IPS-18c (cell line): ENCODE measurements around the gene MLIP.

Source experiments
- H3K4me3 ChIP-seq: 2 replicates; pipeline ENCODE4 v1.7.0; 2013; ENCODE audit warnings: low read depth, mild to moderate bottlenecking, low read length, moderate library complexity; ENCODE audit not compliant: insufficient read depth
- H3K9me3 ChIP-seq: one replicate; pipeline ENCODE4 v1.6.1; 2013; ENCODE audit warnings: mild to moderate bottlenecking, low read length, moderate library complexity; ENCODE audit not compliant: control insufficient read depth, insufficient read depth

MLIP gene

DNA sequence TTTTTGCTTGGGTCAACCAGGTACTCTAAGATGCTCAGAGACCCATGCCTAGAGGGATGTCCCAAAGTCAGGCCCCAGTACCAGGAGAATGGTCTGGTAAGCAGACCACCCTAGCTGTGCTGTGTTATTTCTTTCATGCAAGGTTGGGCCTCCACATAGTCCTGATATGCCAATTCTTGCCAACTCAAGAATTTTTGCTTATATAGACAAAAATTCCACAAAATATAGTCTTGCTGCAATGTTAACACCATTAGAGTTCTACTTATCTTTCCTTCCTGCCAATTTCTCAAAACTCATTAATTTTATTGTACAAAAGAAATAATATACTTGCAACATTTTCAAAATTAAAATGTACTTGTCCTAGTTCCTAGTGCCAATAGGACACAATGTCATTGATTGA is 163.1 kb downstream of the MLIP start:
- Histone ChIP-seq H3K4me3 (no peak overlapping the region), H3K9me3 (no peaks in the 10 kb centered on the region)

DNA sequence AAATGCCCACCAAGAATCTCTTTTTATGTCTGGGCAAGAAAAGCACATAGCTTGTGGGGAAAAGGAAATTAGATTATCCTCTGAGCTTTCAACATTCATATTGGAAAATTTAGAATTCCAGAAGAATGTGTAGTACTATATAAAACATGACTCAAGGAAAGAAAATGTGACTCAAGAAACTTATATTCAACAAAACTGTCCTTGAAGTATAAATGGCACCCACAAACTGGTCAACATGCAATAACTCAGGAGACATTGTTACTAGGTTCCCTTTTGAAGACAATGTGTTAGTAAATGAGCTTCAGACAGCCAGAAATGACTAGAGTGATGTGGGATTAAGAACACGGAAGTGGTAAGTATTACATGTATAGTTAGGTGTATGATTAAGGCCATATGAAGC is 170.9 kb downstream of the MLIP start:
- Histone ChIP-seq H3K4me3 (no peak overlapping the region), H3K9me3 (no peaks in the 10 kb centered on the region)

DNA sequence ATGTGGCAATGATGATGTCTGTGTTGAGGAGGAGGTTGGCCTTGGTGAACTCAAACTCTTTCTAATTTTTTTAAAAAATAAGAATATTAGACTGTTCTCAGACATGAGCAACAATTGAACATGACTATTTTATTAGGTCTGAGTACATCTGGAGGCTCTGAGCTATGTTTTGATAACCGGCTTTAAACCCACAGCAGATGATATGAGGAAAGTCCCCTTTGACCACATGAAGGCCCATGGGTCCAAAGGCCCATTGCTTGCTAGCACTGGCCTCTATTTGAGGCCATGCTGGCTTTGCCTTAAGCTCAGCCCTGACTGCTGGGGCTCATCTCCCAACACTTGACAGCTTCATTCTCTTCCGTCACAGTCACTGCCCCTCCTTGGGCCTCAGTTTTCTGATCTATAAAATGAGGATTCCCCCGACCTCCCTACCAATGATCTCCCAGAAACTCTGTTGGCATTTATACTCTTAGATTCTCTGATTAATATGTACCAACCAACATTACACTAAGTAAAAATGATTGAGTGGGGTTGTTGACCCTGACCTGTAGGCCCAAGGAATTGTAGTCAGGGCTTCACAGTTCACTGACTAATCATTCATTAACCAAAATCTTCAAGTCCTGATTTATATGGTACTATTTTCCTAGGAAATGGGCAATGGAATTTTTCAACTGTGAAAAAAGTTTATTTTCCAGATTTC is 173.1 kb downstream of the MLIP start:
- no peak overlapping the region for H3K4me3 ChIP-seq
- no peaks in the 10 kb centered on the region for H3K9me3 ChIP-seq

DNA sequence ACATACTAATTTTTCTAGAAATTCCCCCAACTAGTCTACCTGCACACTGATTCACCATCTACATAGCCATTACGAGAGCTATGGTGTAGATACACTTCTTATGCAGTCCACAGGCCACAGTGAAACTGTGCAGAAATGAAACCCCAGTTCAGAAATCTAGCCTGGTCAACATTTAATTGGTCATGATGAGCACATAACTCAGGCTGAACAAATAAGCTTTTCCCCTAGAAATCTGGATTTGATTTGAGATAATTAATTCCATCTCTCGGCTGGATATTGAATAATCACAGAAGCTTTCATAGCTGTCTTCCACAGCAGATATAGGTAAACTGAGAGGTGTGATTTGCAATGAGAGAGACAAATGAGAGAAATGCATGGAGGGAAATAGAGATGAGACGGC is 174.4 kb downstream of the MLIP start:
- no peak overlapping the region for H3K4me3 ChIP-seq
- H3K9me3 ChIP-seq, result no peaks in the 10 kb centered on the region

DNA sequence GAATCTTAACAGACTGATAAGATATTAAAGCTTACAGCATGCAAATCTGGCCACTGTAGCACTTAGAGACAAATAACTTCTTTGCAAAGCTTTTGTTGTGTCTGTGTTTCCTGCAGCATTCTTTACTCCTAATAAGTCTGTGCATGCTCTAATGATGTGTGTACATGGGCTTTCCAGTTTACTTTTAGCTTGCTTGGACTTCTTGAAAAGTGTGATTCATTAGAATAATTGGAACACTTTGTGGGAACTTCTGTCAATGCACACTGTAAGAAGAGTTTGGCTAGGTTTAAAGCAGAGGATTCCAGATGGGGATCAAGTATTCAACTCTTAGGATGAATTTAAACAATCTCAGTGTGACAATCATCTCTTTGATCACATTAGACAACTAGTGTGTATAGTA is 174.9 kb downstream of the MLIP start:
- Histone ChIP-seq H3K9me3 (no peaks in the 10 kb centered on the region), H3K4me3 (no peak overlapping the region)

DNA sequence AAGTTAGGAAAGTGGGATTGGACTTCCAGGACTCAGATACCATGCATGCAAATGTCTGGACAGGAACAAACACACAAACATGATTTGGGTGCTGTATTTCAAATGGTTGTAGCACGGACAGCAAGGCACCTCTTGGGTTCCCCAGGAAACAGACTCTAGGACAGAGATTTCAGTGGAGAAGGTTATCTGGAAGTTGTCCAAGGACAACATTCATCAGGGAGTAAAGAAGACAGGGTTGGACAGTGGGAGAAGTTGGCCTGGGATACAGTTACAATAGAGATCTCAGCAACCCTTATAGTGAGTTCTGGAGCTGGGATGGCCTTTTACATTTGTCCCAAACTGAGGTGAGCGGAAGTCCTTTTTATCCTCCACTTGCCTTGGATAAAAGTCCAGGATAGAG is 177.2 kb downstream of the MLIP start:
- no peaks in the 10 kb centered on the region for H3K9me3 ChIP-seq

DNA sequence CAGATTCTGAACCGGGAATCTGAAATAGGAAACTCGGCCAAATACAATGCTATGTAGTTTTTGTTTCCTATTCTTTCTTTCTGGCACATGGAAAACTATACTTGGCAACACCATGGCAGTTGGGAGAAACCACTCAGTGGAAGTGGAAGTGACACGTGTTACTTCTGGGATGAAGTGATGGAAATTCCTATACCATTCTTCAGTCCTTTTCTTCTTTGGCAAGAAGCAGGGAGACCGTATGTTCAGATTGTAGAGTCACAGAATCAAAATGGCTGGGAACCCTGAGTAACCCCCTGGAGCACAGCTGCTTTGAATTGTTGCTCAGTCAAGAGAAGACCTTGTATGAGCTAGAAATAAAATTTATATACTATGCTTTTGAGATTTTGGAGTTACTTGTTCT is 178.2 kb downstream of the MLIP start:
- H3K9me3 ChIP-seq, result no peaks in the 10 kb centered on the region
- no peak overlapping the region for H3K4me3 ChIP-seq

More for the DNA sequence above, 177.2 kb downstream of the MLIP start:
- no peak overlapping the region for H3K4me3 ChIP-seq

DNA sequence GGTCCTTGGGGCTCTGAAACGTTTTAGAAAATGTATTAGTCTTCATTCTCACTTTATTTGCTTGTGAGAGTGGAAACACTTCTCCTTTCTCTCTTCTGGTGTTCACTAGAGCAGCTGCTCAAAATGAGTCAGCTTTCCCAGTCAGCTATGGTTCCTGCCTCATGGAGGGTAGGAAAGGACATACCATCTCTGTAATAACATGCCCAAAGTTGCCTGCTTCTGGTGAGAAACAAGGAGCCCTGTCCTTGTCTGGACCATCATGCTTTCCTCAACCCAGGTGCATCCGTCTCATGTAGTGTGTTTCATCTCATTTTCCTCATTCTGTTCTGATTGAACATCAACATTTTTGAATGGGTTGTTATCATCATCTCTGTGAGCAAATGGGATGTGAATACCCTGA is 179.9 kb downstream of the MLIP start:
- H3K4me3 ChIP-seq, result no peak overlapping the region
- H3K9me3 ChIP-seq, result no peaks in the 10 kb centered on the region

DNA sequence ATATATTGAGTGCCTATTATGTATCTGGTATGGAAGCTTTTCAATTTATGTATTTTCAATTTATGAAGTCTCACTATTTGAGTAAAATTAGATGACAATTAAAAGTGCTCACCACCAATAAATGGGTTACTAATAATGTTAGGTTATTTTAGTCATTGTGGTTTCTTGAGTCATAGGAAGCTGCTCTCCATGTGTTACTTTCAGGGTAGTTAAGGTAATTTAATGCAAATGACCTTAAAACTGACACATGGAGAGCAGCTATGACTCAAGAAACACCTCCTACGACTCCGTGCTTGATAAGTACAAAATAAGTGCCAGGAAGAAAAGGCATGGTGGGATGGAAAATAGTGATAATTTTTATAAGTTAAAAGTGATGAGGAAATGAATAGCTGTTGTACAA is 180.5 kb downstream of the MLIP start:
- H3K4me3 ChIP-seq, result no peak overlapping the region
- H3K9me3 ChIP-seq, result no peaks in the 10 kb centered on the region

DNA sequence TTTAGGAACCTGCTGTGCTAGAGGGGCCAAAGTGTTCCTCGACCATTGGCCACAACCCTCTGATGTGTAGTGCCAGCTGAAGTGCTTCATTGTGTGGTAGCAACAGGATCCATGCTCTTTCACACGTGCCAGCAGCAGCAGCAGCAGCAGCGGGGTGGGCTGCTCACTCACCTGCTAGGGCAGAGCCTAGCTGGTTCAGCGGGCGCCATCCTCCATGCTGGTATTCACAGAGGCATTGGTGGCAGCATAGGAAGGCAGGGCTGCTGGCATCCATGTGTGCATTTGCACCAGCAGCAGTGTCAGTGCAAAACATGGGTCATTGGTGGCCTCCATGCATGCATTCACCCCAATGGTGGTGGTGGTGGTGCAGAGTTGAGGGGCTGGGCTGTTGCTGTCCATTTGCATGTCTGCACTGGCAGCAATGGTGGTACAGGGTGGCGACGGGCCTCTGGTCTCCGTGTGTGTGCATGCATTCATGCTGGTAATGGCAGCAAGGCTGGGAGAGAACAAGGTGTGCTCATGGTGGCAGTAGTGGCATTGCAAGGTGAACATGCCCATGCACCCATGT is 183.8 kb downstream of the MLIP start:
- H3K4me3 ChIP-seq, result no peak overlapping the region
- H3K9me3 ChIP-seq, result no peaks in the 10 kb centered on the region

DNA sequence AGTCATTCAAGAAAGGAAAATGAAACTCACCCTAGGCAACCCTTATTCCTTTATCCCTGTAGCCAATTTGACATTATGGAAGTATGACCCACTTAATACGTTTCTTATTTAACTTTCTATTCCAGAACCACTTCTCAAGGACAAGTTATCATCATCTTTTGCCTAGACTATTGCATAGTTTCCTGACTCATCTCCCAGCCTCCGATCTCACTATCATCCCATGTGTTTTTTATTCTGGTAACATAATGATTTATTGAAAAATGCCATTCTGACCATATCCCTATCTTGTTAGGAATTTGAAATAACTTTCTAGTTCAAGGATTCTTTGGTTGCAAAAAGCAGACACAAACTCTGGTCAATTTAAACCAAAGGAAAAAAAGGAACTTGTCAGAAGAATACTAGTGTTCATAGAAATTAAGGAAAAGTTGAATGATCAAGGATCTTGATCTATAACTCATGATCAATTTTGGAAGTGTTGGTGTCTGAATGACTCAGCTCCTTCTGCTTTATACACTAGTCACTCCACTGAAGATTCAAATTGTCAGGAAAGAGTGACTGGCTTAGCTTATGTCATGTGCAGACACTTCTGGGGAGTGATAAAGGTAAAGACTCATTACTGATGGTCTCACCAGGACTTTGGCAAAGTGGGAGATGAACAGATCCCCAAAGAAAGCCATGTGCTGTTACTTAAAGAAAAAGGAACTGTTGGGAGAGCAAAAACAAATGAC is 188.5 kb downstream of the MLIP start:
- H3K4me3 ChIP-seq, result no peak overlapping the region
- no peaks in the 10 kb centered on the region for H3K9me3 ChIP-seq

DNA sequence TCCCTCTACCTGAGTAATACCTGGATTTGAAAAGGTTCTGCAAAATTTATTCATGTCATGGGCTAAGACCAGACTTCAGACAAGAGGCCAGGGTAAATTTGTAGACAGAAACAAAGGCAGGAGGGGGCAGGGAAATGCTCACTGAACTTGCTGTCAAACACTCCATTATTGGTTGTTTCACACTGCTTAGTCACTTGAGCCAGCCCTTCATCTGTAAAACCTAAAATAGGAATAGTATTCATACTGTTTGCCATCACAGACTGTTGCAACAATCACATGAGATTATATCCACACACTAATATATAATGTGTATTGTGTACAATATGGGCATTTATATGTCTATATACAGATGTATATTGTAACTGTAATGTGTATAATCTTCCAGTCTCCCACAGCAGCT is 190.5 kb downstream of the MLIP start:
- H3K9me3 ChIP-seq, result no peaks in the 10 kb centered on the region
- H3K4me3 ChIP-seq, result no peak overlapping the region

DNA sequence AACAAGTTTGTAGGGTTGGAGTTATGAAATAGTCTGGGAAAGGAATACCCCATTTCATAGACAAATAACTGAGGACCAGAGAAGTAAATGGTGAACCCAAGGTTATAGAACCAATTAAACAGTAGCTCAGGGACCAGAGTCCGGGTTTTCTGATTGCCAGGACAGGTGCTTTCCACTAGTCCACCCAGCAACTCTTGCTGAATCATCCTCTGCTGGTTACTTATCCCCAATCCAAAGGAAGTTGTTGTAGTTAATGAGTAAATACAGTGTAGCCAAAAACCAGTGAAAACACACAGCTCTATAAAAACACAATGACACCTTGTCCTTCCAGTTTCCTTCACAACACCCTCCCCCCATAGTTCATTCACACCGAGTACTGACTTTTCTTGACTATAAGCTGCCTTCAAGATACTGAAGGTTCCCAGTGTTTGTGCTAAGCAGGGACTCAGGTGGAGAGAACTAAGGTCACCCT is 196.2 kb downstream of the MLIP start:
- Histone ChIP-seq H3K9me3 (no peaks in the 10 kb centered on the region), H3K4me3 (no peak overlapping the region)

DNA sequence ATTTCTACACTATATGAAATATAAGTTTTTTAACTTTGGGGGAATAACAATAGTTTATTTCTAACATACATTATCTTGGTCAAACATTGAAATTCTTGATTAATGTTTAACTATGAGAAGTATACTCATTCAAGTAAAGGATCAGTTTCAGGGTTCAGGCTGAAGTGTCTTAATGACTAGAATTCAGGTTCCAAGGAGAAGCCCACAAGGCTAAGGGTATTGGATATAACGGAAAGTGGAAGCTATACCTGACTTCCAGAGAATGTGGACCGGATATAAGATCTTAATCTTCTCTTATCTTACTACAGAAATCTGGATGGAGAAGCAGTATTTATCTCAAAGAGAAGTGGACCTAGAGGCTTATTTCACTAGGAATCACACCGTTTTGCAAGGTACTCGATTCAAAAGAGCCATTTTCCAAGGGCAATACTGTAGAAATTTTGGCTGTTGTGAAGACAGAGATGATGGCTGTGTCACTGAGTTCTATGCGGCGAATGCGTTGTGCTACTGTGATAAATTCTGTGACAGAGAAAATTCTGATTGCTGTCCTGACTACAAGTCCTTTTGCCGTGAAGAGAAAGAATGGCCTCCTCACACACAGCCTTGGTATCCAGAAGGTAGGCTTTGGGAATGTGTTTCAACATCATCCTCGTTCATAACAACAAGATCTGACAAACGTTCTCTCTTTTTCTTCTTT is 197.2 kb downstream of the MLIP start, which contains the start of gene TINAG:
TINAG (plus strand) TSS at position 153 of the 697 bp plus-strand sequence; CDS start at position 263, 110 bp downstream.
- Histone ChIP-seq H3K4me3 (no peak within 1 kb of the TSS), H3K9me3 (no peaks in the 10 kb centered on the region)

DNA sequence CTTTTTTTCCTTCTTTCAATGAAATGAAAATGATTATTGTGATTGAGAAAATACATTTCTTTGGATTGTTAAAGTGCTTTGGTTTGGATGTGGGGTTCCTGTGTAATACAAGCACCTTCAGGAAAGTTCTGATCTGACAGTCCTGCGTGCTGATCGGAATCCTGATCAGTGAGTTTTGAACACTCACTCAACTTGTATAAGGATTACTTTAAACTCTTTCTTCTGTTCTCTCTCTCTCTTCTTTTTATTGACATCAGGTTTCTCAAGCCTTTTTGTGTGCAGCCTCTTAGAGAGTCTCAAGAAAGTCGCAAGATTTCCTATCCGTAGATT is 197.7 kb downstream of the MLIP start:
- Histone ChIP-seq H3K9me3 (no peaks in the 10 kb centered on the region), H3K4me3 (no peak overlapping the region)

DNA sequence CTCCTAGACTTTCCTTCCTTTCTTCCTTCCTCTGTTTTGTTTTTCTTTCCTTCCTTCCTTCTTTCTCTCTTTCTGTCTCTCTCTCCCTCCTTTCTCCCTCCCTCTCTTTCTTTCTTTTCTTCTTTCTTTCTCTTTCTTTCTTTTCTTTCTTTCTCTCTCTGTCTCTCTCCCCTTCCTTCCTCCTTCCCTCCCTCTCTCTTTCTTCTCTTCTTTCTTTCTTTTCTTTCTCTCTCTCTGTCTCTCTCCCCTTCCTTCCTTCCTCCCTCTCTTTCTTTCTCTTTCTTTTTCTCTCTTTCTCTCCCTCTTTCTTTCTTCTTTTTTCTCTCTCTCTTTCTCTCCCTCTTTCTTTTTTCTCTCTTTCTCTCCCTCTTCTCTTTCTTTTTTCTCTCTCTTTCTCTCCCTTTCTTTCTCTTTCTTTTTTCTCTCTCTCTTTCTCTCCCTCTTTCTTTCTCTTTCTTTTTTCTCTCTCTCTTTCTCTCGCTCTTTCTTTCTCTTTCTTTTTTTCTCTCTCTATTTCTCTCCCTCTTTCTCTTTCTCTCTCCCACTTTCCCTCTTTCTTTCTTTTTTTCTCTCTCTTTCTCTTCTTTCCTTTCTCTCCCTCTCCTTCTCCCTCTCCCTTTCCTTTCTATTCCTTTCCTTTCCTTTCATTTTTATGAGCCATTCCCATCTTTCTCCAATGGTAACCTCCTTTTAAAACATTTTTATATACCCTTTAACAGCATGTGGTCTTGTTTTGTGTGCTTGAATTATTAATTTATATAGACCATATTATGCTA is 199.3 kb downstream of the MLIP start:
- H3K4me3 ChIP-seq, result no peak overlapping the region
- no peaks in the 10 kb centered on the region for H3K9me3 ChIP-seq

DNA sequence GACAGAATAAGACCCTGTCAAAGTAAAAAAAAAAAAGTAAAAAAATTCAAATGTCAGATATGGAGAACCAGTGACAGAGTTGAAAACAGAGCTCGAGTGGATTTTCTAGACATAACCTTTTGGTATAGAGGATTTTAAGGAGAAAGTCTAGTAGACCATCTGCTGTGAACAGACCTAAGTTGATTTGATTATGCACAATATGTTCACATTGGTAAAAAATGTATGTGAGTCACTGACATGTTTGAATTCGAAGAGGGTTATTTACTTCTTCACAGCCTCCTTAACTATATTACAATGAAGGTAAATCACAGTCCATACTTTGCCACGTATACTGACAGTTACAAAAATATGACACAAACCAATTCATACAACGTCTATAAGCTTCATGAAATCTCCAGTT is 204.4 kb downstream of the MLIP start:
- H3K4me3 ChIP-seq, result no peak overlapping the region
- no peaks in the 10 kb centered on the region for H3K9me3 ChIP-seq
